ENCODE measurements around the gene CAB39. TPM values are rescaled to one million over a fixed set of nuclear protein-coding genes. Genes with fewer than 3 reads are reported as not detected.

CAB39 gene
- total RNA-seq, 1 donor from 2014 or later: 62.9 TPM

- Histone ChIP-seq H3K4me1 (peaks cover 4 to 12% of the 10 kb centered on the region in 2 donors), H3K36me3 (peaks cover 0 to 4% of the 10 kb centered on the region in 2 donors), H3K4me3 (no peak overlapping the region), H3K27me3 (no peaks in the 10 kb centered on the region), H3K27ac (no peak overlapping the region), H3K9me3 (no peaks in the 10 kb centered on the region)
- DNase-seq (ENCODE audit: low spot score in 2 of 2): no peak
- TF ChIP-seq, protein P1, sequence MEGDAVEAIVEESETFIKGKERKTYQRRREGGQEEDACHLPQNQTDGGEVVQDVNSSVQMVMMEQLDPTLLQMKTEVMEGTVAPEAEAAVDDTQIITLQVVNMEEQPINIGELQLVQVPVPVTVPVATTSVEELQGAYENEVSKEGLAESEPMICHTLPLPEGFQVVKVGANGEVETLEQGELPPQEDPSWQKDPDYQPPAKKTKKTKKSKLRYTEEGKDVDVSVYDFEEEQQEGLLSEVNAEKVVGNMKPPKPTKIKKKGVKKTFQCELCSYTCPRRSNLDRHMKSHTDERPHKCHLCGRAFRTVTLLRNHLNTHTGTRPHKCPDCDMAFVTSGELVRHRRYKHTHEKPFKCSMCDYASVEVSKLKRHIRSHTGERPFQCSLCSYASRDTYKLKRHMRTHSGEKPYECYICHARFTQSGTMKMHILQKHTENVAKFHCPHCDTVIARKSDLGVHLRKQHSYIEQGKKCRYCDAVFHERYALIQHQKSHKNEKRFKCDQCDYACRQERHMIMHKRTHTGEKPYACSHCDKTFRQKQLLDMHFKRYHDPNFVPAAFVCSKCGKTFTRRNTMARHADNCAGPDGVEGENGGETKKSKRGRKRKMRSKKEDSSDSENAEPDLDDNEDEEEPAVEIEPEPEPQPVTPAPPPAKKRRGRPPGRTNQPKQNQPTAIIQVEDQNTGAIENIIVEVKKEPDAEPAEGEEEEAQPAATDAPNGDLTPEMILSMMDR (IDR thresholded peaks at IDR 0.05): no peak
- intact Hi-C loops (cut with DNase I): no loop called here
Measured at GRCh38 chr2:230825354-230825753, 112.7 kb downstream of the CAB39 start.

DNA sequence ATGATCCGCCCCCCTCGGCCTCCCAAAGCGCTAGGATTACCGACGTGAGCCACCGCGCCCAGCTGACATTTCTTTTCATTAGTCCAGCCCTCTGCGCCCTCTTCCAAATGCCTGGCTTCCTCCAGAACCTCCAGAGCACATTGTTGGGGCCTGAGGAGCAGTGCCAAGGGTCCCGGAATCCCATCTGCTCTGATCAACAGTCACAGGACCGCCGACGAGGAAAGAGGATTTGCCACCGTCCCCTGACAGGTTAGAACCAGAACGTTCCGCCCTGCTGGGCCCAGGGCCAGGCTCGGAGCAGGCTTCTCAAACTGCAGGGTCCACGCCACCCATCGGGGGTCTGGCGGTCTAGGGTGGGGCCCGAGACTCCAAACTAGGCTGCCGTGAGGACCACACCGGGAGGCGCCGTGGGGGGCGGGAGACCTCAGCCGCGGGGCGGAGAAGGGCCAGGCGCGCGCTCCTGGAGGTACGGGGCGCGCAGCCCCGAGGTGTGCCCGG, 115.2 kb downstream of the CAB39 start:
- peak overlapping the region; percentile 44 to 60 for H3K4me3 ChIP-seq
- H3K27ac ChIP-seq: no peak overlapping the region
- no peaks in the 10 kb centered on the region for H3K27me3 ChIP-seq
- intact Hi-C loops (cut with DNase I): no loop called here
- DNase-seq (ENCODE audit: low spot score in 2 of 2): no peak
- H3K36me3 ChIP-seq: no peaks in the 10 kb centered on the region
- H3K9me3 ChIP-seq: no peaks in the 10 kb centered on the region
- TF ChIP-seq, protein P1 (IDR thresholded peaks at IDR 0.05): no peak
- peaks cover 4 to 12% of the 10 kb centered on the region in 2 donors for H3K4me1 ChIP-seq

GRCh38 chr2:230828272-230828961, 115.8 kb downstream of the CAB39 start:
- intact Hi-C loops (cut with DNase I): no loop called here
- Histone ChIP-seq H3K27ac (no peak overlapping the region), H3K9me3 (no peaks in the 10 kb centered on the region), H3K36me3 (no peaks in the 10 kb centered on the region), H3K4me1 (peaks cover 4 to 12% of the 10 kb centered on the region in 2 donors), H3K4me3 (peak overlapping the region; percentile 44 to 60), H3K27me3 (no peaks in the 10 kb centered on the region)
- TF ChIP-seq, protein P1 (IDR thresholded peaks at IDR 0.05): no peak
- DNase-seq (ENCODE audit: low spot score in 2 of 2): no peak

- intact Hi-C loops (cut with DNase I): no loop called here
- H3K27ac ChIP-seq: no peak overlapping the region
- H3K4me1 ChIP-seq: peaks cover 4 to 12% of the 10 kb centered on the region in 2 donors
- H3K36me3 ChIP-seq: no peaks in the 10 kb centered on the region
- TF ChIP-seq, protein P1 (IDR thresholded peaks at IDR 0.05): no peak
- H3K9me3 ChIP-seq: no peaks in the 10 kb centered on the region
- DNase-seq (ENCODE audit: low spot score in 2 of 2): no peak
- no peaks in the 10 kb centered on the region for H3K27me3 ChIP-seq
- no peak overlapping the region for H3K4me3 ChIP-seq
Measured at GRCh38 chr2:230829293-230829692, 116.7 kb downstream of the CAB39 start.

DNA sequence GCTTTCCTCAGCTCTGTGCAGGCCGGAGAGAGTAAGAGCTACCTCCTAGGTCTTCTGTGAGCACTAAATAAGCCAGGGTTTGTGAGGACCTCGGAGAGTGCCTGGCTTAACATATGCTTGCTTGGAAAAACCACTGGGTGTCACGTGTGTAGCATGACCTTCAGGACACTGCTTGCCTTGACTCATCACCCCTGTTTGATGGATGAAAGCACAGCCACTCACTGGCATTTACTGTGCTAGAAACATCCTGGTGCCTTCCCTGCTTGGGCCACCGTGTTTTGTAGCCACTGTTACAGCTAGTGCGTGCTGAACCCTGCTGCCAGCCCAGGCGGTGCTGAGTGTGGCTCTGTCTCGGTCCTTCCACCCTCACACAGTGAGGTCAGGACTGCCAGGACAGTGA, 117.3 kb downstream of the CAB39 start:
- Histone ChIP-seq H3K36me3 (no peaks in the 10 kb centered on the region), H3K27ac (no peak overlapping the region), H3K27me3 (no peaks in the 10 kb centered on the region), H3K4me1 (peaks cover 4 to 7% of the 10 kb centered on the region in 2 donors), H3K4me3 (no peak overlapping the region), H3K9me3 (no peaks in the 10 kb centered on the region)
- no peak for DNase-seq (ENCODE audit: low spot score in 2 of 2)
- TF ChIP-seq, protein P1 (IDR thresholded peaks at IDR 0.05): no peak
- intact Hi-C loops (cut with DNase I): no loop called here

All from ascending aorta (tissue), 2 donors.